Measurements from ENCODE around the gene MEIS3.
A peak's percentile ranks its signal among the peaks of the same experiment; 100 is the strongest.

The MEIS3 gene

DNA sequence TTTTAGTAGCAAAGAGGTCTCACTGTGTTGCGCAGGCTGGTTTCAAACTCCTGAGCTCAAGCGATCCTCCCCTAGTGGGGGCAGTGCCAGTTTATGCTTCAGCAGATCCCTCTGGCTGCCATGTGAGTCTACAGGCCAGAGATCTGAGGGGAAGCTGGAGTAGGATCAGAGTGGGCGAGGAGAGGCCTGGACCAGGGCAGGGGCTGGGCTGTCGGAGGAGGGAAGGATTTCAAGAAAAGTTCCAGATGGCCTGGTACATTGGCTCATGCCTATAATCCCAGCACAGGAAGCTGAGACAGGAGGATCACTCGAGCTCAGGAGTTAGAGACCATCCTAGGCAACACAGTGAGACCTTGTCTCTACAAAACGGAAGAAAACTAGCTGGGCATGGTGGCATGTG, 60.4 kb downstream of the MEIS3 start:
- no peak overlapping the region for H4K8ac ChIP-seq (ENCODE audit: low read depth, low read length)
- H2AFZ ChIP-seq (ENCODE audit: low read length), result no peak overlapping the region
- H3K36me3 ChIP-seq (replicated peaks in 1 of 2; ENCODE audit: control insufficient read depth in 2 of 2, insufficient read depth in 2 of 2, low read length in 2 of 2), result peaks cover 56 to 97% of the 10 kb centered on the region in 2 donors

GRCh38 chr19:47357788-47358680, 61.3 kb downstream of the MEIS3 start:
- peaks cover 57 to 96% of the 10 kb centered on the region in 2 donors for H3K36me3 ChIP-seq (replicated peaks in 1 of 2; ENCODE audit: control insufficient read depth in 2 of 2, insufficient read depth in 2 of 2, low read length in 2 of 2)
- no peak for DNase-seq (ENCODE audit: low spot score)

More for the DNA sequence above, 60.4 kb downstream of the MEIS3 start:
- Histone ChIP-seq H3K18ac (ENCODE audit: low read length) (no peak overlapping the region), H3K79me1 (ENCODE audit: low read depth, low read length) (peaks cover 5% of the 10 kb centered on the region), H3K4me3 (ENCODE audit: low read length in 2 of 2) (no peak overlapping the region), H2BK5ac (ENCODE audit: low read length) (no peak overlapping the region), H2BK120ac (ENCODE audit: low read depth, low read length) (no peak overlapping the region), H3K9ac (ENCODE audit: low read depth, low read length, poor library complexity) (no peak overlapping the region), H3K27me3 (ENCODE audit: control insufficient read depth in 3 of 3, insufficient read depth in 3 of 3, low read depth in 1 of 3, low read length in 3 of 3) (no peaks in the 10 kb centered on the region), H3K4ac (ENCODE audit: low read length) (no peak overlapping the region), H4K91ac (ENCODE audit: low read depth, low read length, poor library complexity) (no peak overlapping the region), H2AK5ac (ENCODE audit: low read depth, low read length) (no peak overlapping the region), H3K14ac (ENCODE audit: low read length) (peak overlapping the region; percentile 38), H2BK15ac (ENCODE audit: low read length) (no peak overlapping the region), H3K9me3 (replicated peaks in 1 of 2; ENCODE audit: control insufficient read depth in 2 of 2, insufficient read depth in 1 of 2, low read depth in 1 of 2, low read length in 2 of 2) (peaks cover 2 to 6% of the 10 kb centered on the region in 2 donors), H2BK12ac (ENCODE audit: low read length) (no peak overlapping the region), H3K4me2 (ENCODE audit: insufficient read depth, low read length, poor library complexity, severe bottlenecking) (no peak overlapping the region), H3K4me1 (ENCODE audit: control insufficient read depth in 2 of 2, insufficient read depth in 1 of 2, low read depth in 1 of 2, low read length in 2 of 2) (peaks cover 0 to under 1% of the 10 kb centered on the region in 2 donors), H3K23ac (ENCODE audit: low read depth, low read length, poor library complexity) (no peak overlapping the region), H3K27ac (replicated peaks; ENCODE audit: low read length) (no peak overlapping the region)
- no peak for DNase-seq (ENCODE audit: low spot score)
- no CpG with 5 or more reads among the region's 6 CpGs for WGBS, 2 donors (ENCODE audit: extremely low coverage in 2 of 2, insufficient read length in 2 of 2, insufficient replicate concordance in 1 of 2)

GRCh38 chr19:47356900-47357299, 62.4 kb downstream of the MEIS3 start:
- Histone ChIP-seq H3K9ac (ENCODE audit: low read depth, low read length, poor library complexity) (no peak overlapping the region), H3K27me3 (ENCODE audit: control insufficient read depth in 3 of 3, insufficient read depth in 3 of 3, low read depth in 1 of 3, low read length in 3 of 3) (no peaks in the 10 kb centered on the region), H2AK5ac (ENCODE audit: low read depth, low read length) (no peak overlapping the region), H3K4ac (ENCODE audit: low read length) (no peak overlapping the region), H3K18ac (ENCODE audit: low read length) (no peak overlapping the region), H2BK15ac (ENCODE audit: low read length) (no peak overlapping the region), H3K36me3 (replicated peaks in 1 of 2; ENCODE audit: control insufficient read depth in 2 of 2, insufficient read depth in 2 of 2, low read length in 2 of 2) (peaks cover 60 to 96% of the 10 kb centered on the region in 2 donors), H3K9me3 (replicated peaks in 1 of 2; ENCODE audit: control insufficient read depth in 2 of 2, insufficient read depth in 1 of 2, low read depth in 1 of 2, low read length in 2 of 2) (peaks cover 2 to 6% of the 10 kb centered on the region in 2 donors), H2BK12ac (ENCODE audit: low read length) (no peak overlapping the region), H2BK5ac (ENCODE audit: low read length) (no peak overlapping the region), H4K91ac (ENCODE audit: low read depth, low read length, poor library complexity) (no peak overlapping the region), H2AFZ (ENCODE audit: low read length) (no peak overlapping the region), H3K4me2 (ENCODE audit: insufficient read depth, low read length, poor library complexity, severe bottlenecking) (no peak overlapping the region), H3K23ac (ENCODE audit: low read depth, low read length, poor library complexity) (no peak overlapping the region), H3K14ac (ENCODE audit: low read length) (no peak overlapping the region), H3K4me3 (ENCODE audit: low read length in 2 of 2) (no peak overlapping the region), H3K27ac (replicated peaks; ENCODE audit: low read length) (no peak overlapping the region), H3K79me1 (ENCODE audit: low read depth, low read length) (peaks cover 10% of the 10 kb centered on the region), H2BK120ac (ENCODE audit: low read depth, low read length) (no peak overlapping the region), H3K4me1 (ENCODE audit: control insufficient read depth in 2 of 2, insufficient read depth in 1 of 2, low read depth in 1 of 2, low read length in 2 of 2) (peaks cover 0 to 1% of the 10 kb centered on the region in 2 donors), H4K8ac (ENCODE audit: low read depth, low read length) (no peak overlapping the region)
- DNase-seq (ENCODE audit: low spot score), result no peak
- WGBS, 2 donors (ENCODE audit: extremely low coverage in 2 of 2, insufficient read length in 2 of 2, insufficient replicate concordance in 1 of 2), result no CpG with 5 or more reads among the region's 6 CpGs

More at GRCh38 chr19:47357788-47358680, 61.3 kb downstream of the MEIS3 start:
- Histone ChIP-seq H3K27me3 (ENCODE audit: control insufficient read depth in 3 of 3, insufficient read depth in 3 of 3, low read depth in 1 of 3, low read length in 3 of 3) (no peaks in the 10 kb centered on the region), H2BK5ac (ENCODE audit: low read length) (peak overlapping the region; percentile 13), H3K23ac (ENCODE audit: low read depth, low read length, poor library complexity) (peak overlapping the region; percentile 75), H2BK12ac (ENCODE audit: low read length) (no peak overlapping the region), H2AK5ac (ENCODE audit: low read depth, low read length) (no peak overlapping the region), H3K4me1 (ENCODE audit: control insufficient read depth in 2 of 2, insufficient read depth in 1 of 2, low read depth in 1 of 2, low read length in 2 of 2) (no peaks in the 10 kb centered on the region), H3K27ac (replicated peaks; ENCODE audit: low read length) (no peak overlapping the region), H2BK15ac (ENCODE audit: low read length) (no peak overlapping the region), H2AFZ (ENCODE audit: low read length) (no peak overlapping the region), H3K9ac (ENCODE audit: low read depth, low read length, poor library complexity) (no peak overlapping the region), H3K4ac (ENCODE audit: low read length) (no peak overlapping the region), H3K18ac (ENCODE audit: low read length) (no peak overlapping the region), H3K4me2 (ENCODE audit: insufficient read depth, low read length, poor library complexity, severe bottlenecking) (no peak overlapping the region), H3K9me3 (replicated peaks in 1 of 2; ENCODE audit: control insufficient read depth in 2 of 2, insufficient read depth in 1 of 2, low read depth in 1 of 2, low read length in 2 of 2) (peaks cover 2 to 6% of the 10 kb centered on the region in 2 donors), H3K14ac (ENCODE audit: low read length) (no peak overlapping the region), H2BK120ac (ENCODE audit: low read depth, low read length) (no peak overlapping the region), H4K91ac (ENCODE audit: low read depth, low read length, poor library complexity) (no peak overlapping the region), H3K79me1 (ENCODE audit: low read depth, low read length) (peaks cover 10% of the 10 kb centered on the region), H4K8ac (ENCODE audit: low read depth, low read length) (no peak overlapping the region), H3K4me3 (ENCODE audit: low read length in 2 of 2) (no peak overlapping the region)
- no CpG with 5 or more reads among the region's 28 CpGs for WGBS, 2 donors (ENCODE audit: extremely low coverage in 2 of 2, insufficient read length in 2 of 2, insufficient replicate concordance in 1 of 2)

GRCh38 chr19:47353307-47353712, 66.0 kb downstream of the MEIS3 start:
- Histone ChIP-seq H3K36me3 (replicated peaks in 1 of 2; ENCODE audit: control insufficient read depth in 2 of 2, insufficient read depth in 2 of 2, low read length in 2 of 2) (peaks cover 43 to 70% of the 10 kb centered on the region in 2 donors), H3K27me3 (ENCODE audit: control insufficient read depth in 3 of 3, insufficient read depth in 3 of 3, low read depth in 1 of 3, low read length in 3 of 3) (no peaks in the 10 kb centered on the region), H3K4ac (ENCODE audit: low read length) (no peak overlapping the region), H3K23ac (ENCODE audit: low read depth, low read length, poor library complexity) (no peak overlapping the region), H3K79me1 (ENCODE audit: low read depth, low read length) (peaks cover 13% of the 10 kb centered on the region), H2BK120ac (ENCODE audit: low read depth, low read length) (no peak overlapping the region), H2BK15ac (ENCODE audit: low read length) (no peak overlapping the region), H2AFZ (ENCODE audit: low read length) (no peak overlapping the region), H3K4me3 (ENCODE audit: low read length in 2 of 2) (no peak overlapping the region), H2AK5ac (ENCODE audit: low read depth, low read length) (no peak overlapping the region), H2BK12ac (ENCODE audit: low read length) (no peak overlapping the region), H3K9ac (ENCODE audit: low read depth, low read length, poor library complexity) (no peak overlapping the region), H4K91ac (ENCODE audit: low read depth, low read length, poor library complexity) (no peak overlapping the region), H4K8ac (ENCODE audit: low read depth, low read length) (no peak overlapping the region), H3K14ac (ENCODE audit: low read length) (peak overlapping the region; percentile 4), H3K4me2 (ENCODE audit: insufficient read depth, low read length, poor library complexity, severe bottlenecking) (no peak overlapping the region), H2BK5ac (ENCODE audit: low read length) (no peak overlapping the region), H3K18ac (ENCODE audit: low read length) (no peak overlapping the region), H3K9me3 (replicated peaks in 1 of 2; ENCODE audit: control insufficient read depth in 2 of 2, insufficient read depth in 1 of 2, low read depth in 1 of 2, low read length in 2 of 2) (peaks cover 2 to 6% of the 10 kb centered on the region in 2 donors), H3K27ac (replicated peaks; ENCODE audit: low read length) (no peak overlapping the region), H3K4me1 (ENCODE audit: control insufficient read depth in 2 of 2, insufficient read depth in 1 of 2, low read depth in 1 of 2, low read length in 2 of 2) (peaks cover 0 to 4% of the 10 kb centered on the region in 2 donors)
- no CpG with 5 or more reads among the region's 24 CpGs for WGBS, 2 donors (ENCODE audit: extremely low coverage in 2 of 2, insufficient read length in 2 of 2, insufficient replicate concordance in 1 of 2)
- DNase-seq (ENCODE audit: low spot score), result no peak
